A549 (cell line): ENCODE measurements around the gene HPCAL1. TPM values are rescaled to one million over a fixed set of nuclear protein-coding genes. Genes with fewer than 3 reads are reported as not detected.

ENCODE experiments used
- ATAC-seq, 2 experiments: fragments of 200-7000 bp in 1 of 2; fragments of >200 bp in 1 of 2; cut with Nextera tagmentation in 1 of 2; cut with Tn5 transposase in 1 of 2; 3 replicates each; pipeline versions ENCODE4 v1.8.0 to v1.9.1; 2018 to 2020; ENCODE audit warnings: mild to moderate bottlenecking in 1 of 2, moderate library complexity in 1 of 2
- CTCF ChIA-PET: fragments of 300-600 bp; sonication (Branson Sonifier 250); formaldehyde crosslinking; extraction: SDS; loops from one replicate; lab custom pipeline; 2021; ENCODE audit warnings: antibody characterized with exemption, inconsistent platforms; lab: Yijun Ruan, JAX
- POLR2A ChIA-PET: fragments of 350-600 bp; formaldehyde crosslinking; extraction: SDS; loops from one replicate; lab custom pipeline; 2021; ENCODE audit warnings: antibody characterized with exemption, inconsistent platforms; lab: Yijun Ruan, JAX
- DNase-seq, 2 experiments: peaks; one replicate each; pipeline versions ENCODE4 v3.0.0 to v3.0.0-alpha.2; 2011 to 2016; ENCODE audit warnings: low read depth in 1 of 2, low spot score in 1 of 2
- FAIRE-seq: peaks from 2 replicates; lab custom pipeline; 2011; peaks lifted over from hg19 to GRCh38; lab: Jason Lieb, UNC
- H3K27ac ChIP-seq, 2 experiments: fragments of >200 bp; sonication (Bioruptor Twin); formaldehyde crosslinking; 3 replicates each; pipeline ENCODE4 v1.5.1; 2016 to 2017
- H3K4me1 ChIP-seq: fragments of >200 bp; sonication (Bioruptor Twin); formaldehyde crosslinking; 3 replicates; pipeline ENCODE4 v1.6.1; 2016
- H3K4me2 ChIP-seq: fragments of >200 bp; sonication (Bioruptor Twin); formaldehyde crosslinking; 3 replicates; pipeline ENCODE4 v1.6.1; 2016
- H3K4me3 ChIP-seq: fragments of >200 bp; sonication (Bioruptor Twin); formaldehyde crosslinking; 3 replicates; pipeline ENCODE4 v1.5.1; 2016
- H3K9me3 ChIP-seq: fragments of >200 bp; sonication (Bioruptor Twin); formaldehyde crosslinking; 3 replicates; pipeline ENCODE4 v1.6.1; 2016
- CBX2 ChIP-seq: fragments of 200-600 bp; sonication (generic); IDR thresholded peaks from 2 replicates; pipeline ENCODE4 v1.6.1; 2016; ENCODE audit warnings: low read depth, mild to moderate bottlenecking, borderline replicate concordance
- EHF ChIP-seq: fragments of 250-450 bp; sonication (Bioruptor Pico); IDR thresholded peaks from 2 replicates; pipeline ENCODE4 v1.5.0; 2020; ENCODE audit warnings: mild to moderate bottlenecking
- EHMT2 ChIP-seq: fragments of 200-600 bp; sonication (generic); IDR thresholded peaks from 2 replicates; pipeline ENCODE4 v1.6.1; 2016; ENCODE audit warnings: antibody characterized with exemption, low read depth, mild to moderate bottlenecking, moderate library complexity
- FOSB ChIP-seq: fragments of 250-450 bp; sonication (Bioruptor Pico); IDR thresholded peaks from 2 replicates; pipeline ENCODE4 v1.5.0; 2020; ENCODE audit warnings: mild to moderate bottlenecking, moderate library complexity
- FOSL2 ChIP-seq, 2 experiments: fragments of 450-650 bp in 1 of 2; fragments of >200 bp in 1 of 2; sonication (Bioruptor Twin) in 1 of 2; formaldehyde crosslinking; IDR thresholded peaks; 2 replicates each; pipeline versions ENCODE4 v1.5.0 to v1.6.1; 2016 to 2020; ENCODE audit warnings: mild to moderate bottlenecking in 1 of 2, moderate library complexity in 1 of 2
- HDAC2 ChIP-seq: fragments of 200-600 bp; sonication (generic); IDR thresholded peaks from 2 replicates; pipeline ENCODE4 v1.6.1; 2016
- HEYL ChIP-seq: fragments of 250-450 bp; sonication (Bioruptor Pico); IDR thresholded peaks from 2 replicates; pipeline ENCODE4 v1.8.0; 2021; ENCODE audit warnings: mild to moderate bottlenecking, moderate library complexity
- HOXA7 ChIP-seq: fragments of 250-450 bp; sonication (Bioruptor Pico); IDR thresholded peaks from 2 replicates; pipeline ENCODE4 v1.5.0; 2020; ENCODE audit warnings: mild to moderate bottlenecking, moderate library complexity
- HOXB5 ChIP-seq: fragments of 250-450 bp; sonication (Bioruptor Pico); IDR thresholded peaks from 2 replicates; pipeline ENCODE4 v1.5.0; 2020; ENCODE audit warnings: mild to moderate bottlenecking, moderate library complexity
- JUN ChIP-seq, 2 experiments: fragments of >200 bp; sonication (Bioruptor Twin); formaldehyde crosslinking; IDR thresholded peaks; 2 replicates in 1 of 2; 3 replicates in 1 of 2; pipeline ENCODE4 v1.6.1; 2016 to 2017
- KDM5A ChIP-seq: fragments of 200-600 bp; sonication (generic); IDR thresholded peaks from 2 replicates; pipeline ENCODE4 v1.6.1; 2016; ENCODE audit warnings: antibody characterized with exemption, mild to moderate bottlenecking
- MYC ChIP-seq: IDR thresholded peaks from 2 replicates; pipeline ENCODE4 v1.6.1; 2012; ENCODE audit warnings: mild to moderate bottlenecking, inconsistent platforms, low read length, improper control_type of control experiment, borderline replicate concordance
- NFE2L2 ChIP-seq: fragments of 150-350 bp; conservative IDR thresholded peaks from 2 replicates; pipeline ENCODE4 v1.6.1; 2014; ENCODE audit warnings: low read length
- NR3C1 ChIP-seq: fragments of >200 bp; sonication (Bioruptor Twin); formaldehyde crosslinking; IDR thresholded peaks from 3 replicates; pipeline ENCODE4 v1.6.1; 2017
- POLR2A ChIP-seq: IDR thresholded peaks from 2 replicates; pipeline ENCODE4 v1.6.1; 2012; ENCODE audit warnings: mild to moderate bottlenecking, low read length
- RAD21 ChIP-seq, 2 experiments: fragments of >200 bp in 1 of 2; sonication (Bioruptor Twin) in 1 of 2; formaldehyde crosslinking in 1 of 2; IDR thresholded peaks in 1 of 2; conservative IDR thresholded peaks in 1 of 2; 2 replicates in 1 of 2; 3 replicates in 1 of 2; pipeline ENCODE4 v1.6.1; 2012 to 2018; ENCODE audit warnings: inconsistent platforms in 1 of 2
- RFX5 ChIP-seq: fragments of 450-650 bp; IDR thresholded peaks from 2 replicates; pipeline ENCODE4 v1.7.1; 2014; ENCODE audit warnings: antibody characterized with exemption, mild to moderate bottlenecking, moderate library complexity
- RNF2 ChIP-seq: fragments of 200-600 bp; sonication (generic); IDR thresholded peaks from 2 replicates; pipeline ENCODE4 v1.6.1; 2016; ENCODE audit warnings: low read depth, mild to moderate bottlenecking, antibody characterized with exemption, moderate library complexity, borderline replicate concordance
- TP53 ChIP-seq: fragments of 250-450 bp; sonication (Bioruptor Pico); IDR thresholded peaks from 2 replicates; pipeline ENCODE4 v1.5.0; 2021; ENCODE audit warnings: mild to moderate bottlenecking, moderate library complexity
- ZC3H11A ChIP-seq: fragments of 450-650 bp; IDR thresholded peaks from 2 replicates; pipeline ENCODE4 v1.6.1; 2014; ENCODE audit warnings: antibody characterized with exemption, mild to moderate bottlenecking
- ZFP36 ChIP-seq: fragments of 450-650 bp; IDR thresholded peaks from 2 replicates; pipeline ENCODE4 v1.6.1; 2014; ENCODE audit warnings: borderline replicate concordance; ENCODE audit not compliant: partially characterized antibody
- ZSCAN20 ChIP-seq: fragments of 250-450 bp; sonication (Bioruptor Pico); IDR thresholded peaks from 2 replicates; pipeline ENCODE4 v1.8.0; 2022; ENCODE audit warnings: mild to moderate bottlenecking, moderate library complexity
- WGBS: methylation state at CpG from one replicate; pipeline ENCODE4 v1.1.6; 2017; ENCODE audit errors: missing lambda C conversion rate; 5-methylcytosine and 5-hydroxymethylcytosine counted together
- polyA plus RNA-seq, 4 experiments: library from polyadenylated mRNA; depleted of rRNA in 3 of 4; stranded (reverse); fragments of >200 nt; fragmentation: RNase III in 1 of 4; extraction: RNeasy Plus Mini Kit Qiagen cat#74134 plus additional on column Dnase treatment in 1 of 4; gene quantifications; 2 replicates in 3 of 4; 3 replicates in 1 of 4; pipeline ENCODE4 v1.2.3, GENCODE V29; 2011 to 2017
- TF ChIP-seq, protein P1 (sequence below): IDR thresholded peaks from 2 replicates; pipeline ENCODE4 v1.6.1; 2012
- TF ChIP-seq, protein P2 (sequence below): fragments of 250-450 bp; sonication (Bioruptor Pico); IDR thresholded peaks from 2 replicates; pipeline ENCODE4 v1.5.0; 2021; ENCODE audit warnings: mild to moderate bottlenecking, moderate library complexity, borderline replicate concordance

The HPCAL1 gene
- polyA plus RNA-seq, 2 of the 4 experiments (the other 2 are of a cell fraction): 44.4 to 66.4 TPM

DNA sequence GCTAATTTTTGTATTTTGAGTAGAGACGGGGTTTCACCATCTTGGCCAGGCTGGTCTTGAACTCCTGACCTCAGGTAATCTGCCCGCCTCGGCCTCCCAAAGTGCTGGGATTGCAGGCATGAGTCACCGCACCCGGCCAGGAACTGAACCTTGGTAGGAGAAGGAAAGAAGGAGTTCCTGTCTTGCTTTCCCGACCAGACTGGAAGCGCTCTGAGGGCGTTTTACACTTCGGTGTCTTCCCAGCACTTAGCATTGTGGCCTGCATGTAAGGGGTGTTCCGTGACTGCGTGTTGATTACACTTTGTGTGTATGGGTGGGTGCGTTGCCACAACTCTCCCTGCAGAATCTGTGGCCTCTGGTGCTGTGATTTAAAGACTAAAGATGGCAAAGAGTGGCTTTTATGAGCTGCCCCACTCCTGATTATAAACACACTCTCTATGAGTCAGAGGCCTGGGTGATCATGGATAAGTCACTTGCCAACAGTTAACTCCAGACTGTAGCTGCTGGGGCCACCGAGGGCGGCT, 99.4 kb downstream of the HPCAL1 start (continued):
- TF ChIP-seq, protein P1, sequence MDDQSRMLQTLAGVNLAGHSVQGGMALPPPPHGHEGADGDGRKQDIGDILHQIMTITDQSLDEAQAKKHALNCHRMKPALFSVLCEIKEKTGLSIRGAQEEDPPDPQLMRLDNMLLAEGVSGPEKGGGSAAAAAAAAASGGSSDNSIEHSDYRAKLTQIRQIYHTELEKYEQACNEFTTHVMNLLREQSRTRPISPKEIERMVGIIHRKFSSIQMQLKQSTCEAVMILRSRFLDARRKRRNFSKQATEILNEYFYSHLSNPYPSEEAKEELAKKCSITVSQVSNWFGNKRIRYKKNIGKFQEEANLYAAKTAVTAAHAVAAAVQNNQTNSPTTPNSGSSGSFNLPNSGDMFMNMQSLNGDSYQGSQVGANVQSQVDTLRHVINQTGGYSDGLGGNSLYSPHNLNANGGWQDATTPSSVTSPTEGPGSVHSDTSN: no peak
- TF ChIP-seq EHF (no peak), ZSCAN20 (no peak), HOXA7 (CRISPR knock-in tag) (no peak), ZC3H11A (no peak)
- TF ChIP-seq, all 56 proteins: peak for 7

DNA sequence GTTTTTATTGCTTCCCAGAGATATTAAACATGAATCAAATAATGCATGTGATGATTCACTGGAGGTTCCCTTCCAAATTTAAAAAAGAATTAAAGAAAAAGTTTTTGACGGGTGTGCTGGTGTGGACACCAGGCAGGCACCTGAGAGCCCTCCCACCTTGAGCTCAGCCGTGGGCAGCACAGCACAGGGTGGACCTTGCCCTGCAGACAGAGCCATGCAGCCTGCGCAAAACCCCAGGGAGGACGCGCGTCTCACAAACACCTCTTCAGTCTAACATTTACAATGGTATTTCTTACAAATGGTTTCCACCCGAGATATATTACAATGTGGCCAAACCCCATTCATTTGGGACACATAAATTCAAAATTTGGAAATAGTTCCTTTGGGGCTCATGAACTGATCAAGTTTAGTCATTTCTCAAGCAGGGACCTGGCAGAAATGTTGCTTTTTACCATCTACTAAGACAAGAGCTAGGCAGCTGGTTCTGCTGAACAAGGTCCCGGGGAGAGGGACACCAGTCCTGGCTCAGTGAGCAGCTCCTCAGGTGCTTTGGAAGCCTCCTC, 100.0 kb downstream of the HPCAL1 start:
- Histone ChIP-seq H3K4me2 (peak overlapping the region; percentile 38), H3K4me3 (no peak overlapping the region), H3K27ac (peak overlapping the region; percentile 93 to 95), H3K9me3 (no peaks in the 10 kb centered on the region), H3K4me1 (peaks cover 83% of the 10 kb centered on the region)
- 64% methylated on average over 8 of the region's 8 CpGs for WGBS
- DNase-seq (no peak), FAIRE-seq (no peak), ATAC-seq (no peak)
- ChIA-PET CTCF (interaction anchor here (0.9 to 11.5 kb wide), 11 partner anchors 8 to 278 kb away, joined by 3 to 215 read pairs (median 3); partner anchors contain the start of gene HPCAL1), POLR2A (interaction anchor here (1.2 kb wide), 1 partner anchor 100 kb away, joined by 3 read pairs; the partner anchor contains the start of gene HPCAL1)
- TF ChIP-seq MYC (0 out of 2 replicates have a peak, but pooled peaks have one; percentile 36), NR3C1 (no peak)

GRCh38 chr2:10404324-10405143, 101.8 kb downstream of the HPCAL1 start:
- H3K9me3 ChIP-seq: no peaks in the 10 kb centered on the region
- CTCF ChIA-PET: interaction anchor here (0.5 to 25.7 kb wide), 15 partner anchors 12 to 313 kb away, joined by 3 to 374 read pairs (median 8); partner anchors contain the start of genes HPCAL1 and RRM2
- ATAC-seq (no peak), DNase-seq (no peak), FAIRE-seq (no peak)
- H3K27ac ChIP-seq: peak overlapping the region; percentile 93 to 95
- TF ChIP-seq HOXB5 (CRISPR knock-in tag): peak; percentile 64; the same call in 1 of the 2 replicates
- TF ChIP-seq TP53 (CRISPR knock-in tag): peak; percentile 4; the same call in 1 of the 2 replicates
- TF ChIP-seq HEYL: peak; percentile 30; the same call in 1 of the 2 replicates
- no peak for TF ChIP-seq RAD21 (conservative IDR thresholded peaks at IDR 0.05 in 1 of 2, IDR thresholded peaks at IDR 0.05 in 1 of 2)
- H3K4me1 ChIP-seq: peaks cover 90% of the 10 kb centered on the region
- WGBS: 87% methylated on average over 19 of the region's 20 CpGs
- POLR2A ChIA-PET: no interaction called here
- H3K4me3 ChIP-seq: no peak overlapping the region
- peak overlapping the region; percentile 92 for H3K4me2 ChIP-seq

DNA sequence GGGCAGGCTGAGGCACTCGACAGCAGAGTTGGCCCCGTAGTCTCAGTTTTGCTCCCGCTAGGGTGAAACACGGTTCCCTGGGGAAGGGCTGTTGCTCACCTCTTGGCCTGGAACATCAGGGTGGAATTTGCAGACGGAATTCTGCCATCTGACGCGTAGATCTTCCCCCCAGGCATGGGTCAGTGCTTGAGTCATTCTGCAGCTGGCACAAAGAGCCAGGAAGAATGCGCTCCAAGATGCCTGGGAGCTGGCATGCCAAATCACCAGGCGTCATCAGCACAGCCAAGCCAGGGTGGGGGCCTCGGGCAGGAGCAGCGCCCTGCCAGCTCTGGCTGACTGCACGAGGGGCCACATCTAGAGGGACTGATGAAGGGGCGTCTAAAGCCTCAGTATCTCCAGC, 102.7 kb downstream of the HPCAL1 start:
- Histone ChIP-seq H3K4me2 (peak overlapping the region; percentile 92), H3K27ac (peak overlapping the region; percentile 93 to 95), H3K4me3 (no peak overlapping the region), H3K9me3 (no peaks in the 10 kb centered on the region), H3K4me1 (peaks cover 90% of the 10 kb centered on the region)
- WGBS: 2% methylated on average over 10 of the region's 13 CpGs
- POLR2A ChIA-PET: interaction anchor here (1.0 kb wide), 1 partner anchor 135 kb away, joined by 4 read pairs; no protein-coding TSS in a partner anchor
- peak; percentile 96 for FAIRE-seq
- ATAC-seq: peak; percentile 65 to 72
- CTCF ChIA-PET: interaction anchor here (0.5 to 25.7 kb wide), 15 partner anchors 8 to 313 kb away, joined by 3 to 374 read pairs (median 8); partner anchors contain the start of genes HPCAL1 and RRM2
- DNase-seq: peak; percentile 96 to 99
- TF ChIP-seq FOSL2 (IDR thresholded peaks at IDR 0.05): peak; percentile 84
- peak; percentile 98 for TF ChIP-seq FOSL2 (CRISPR knock-in tag; IDR thresholded peaks at IDR 0.05)
- TF ChIP-seq CBX2: no peak
- no peak for TF ChIP-seq ZSCAN20
- TF ChIP-seq EHMT2: no peak
- no peak for TF ChIP-seq ZFP36
- TF ChIP-seq RFX5: no peak
- no peak for TF ChIP-seq RNF2
- no peak for TF ChIP-seq FOSB
- TF ChIP-seq, protein P2, sequence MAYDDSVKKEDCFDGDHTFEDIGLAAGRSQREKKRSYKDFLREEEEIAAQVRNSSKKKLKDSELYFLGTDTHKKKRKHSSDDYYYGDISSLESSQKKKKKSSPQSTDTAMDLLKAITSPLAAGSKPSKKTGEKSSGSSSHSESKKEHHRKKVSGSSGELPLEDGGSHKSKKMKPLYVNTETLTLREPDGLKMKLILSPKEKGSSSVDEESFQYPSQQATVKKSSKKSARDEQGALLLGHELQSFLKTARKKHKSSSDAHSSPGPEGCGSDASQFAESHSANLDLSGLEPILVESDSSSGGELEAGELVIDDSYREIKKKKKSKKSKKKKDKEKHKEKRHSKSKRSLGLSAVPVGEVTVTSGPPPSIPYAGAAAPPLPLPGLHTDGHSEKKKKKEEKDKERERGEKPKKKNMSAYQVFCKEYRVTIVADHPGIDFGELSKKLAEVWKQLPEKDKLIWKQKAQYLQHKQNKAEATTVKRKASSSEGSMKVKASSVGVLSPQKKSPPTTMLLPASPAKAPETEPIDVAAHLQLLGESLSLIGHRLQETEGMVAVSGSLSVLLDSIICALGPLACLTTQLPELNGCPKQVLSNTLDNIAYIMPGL (CRISPR knock-in tag): no peak
- TF ChIP-seq JUN (IDR thresholded peaks at IDR 0.05): peak; percentile 76 to 92
- TF ChIP-seq NR3C1: no peak
- no peak for TF ChIP-seq HDAC2
- no peak for TF ChIP-seq KDM5A
- TF ChIP-seq HOXA7 (CRISPR knock-in tag): no peak
- TF ChIP-seq NFE2L2: no peak
- no peak for TF ChIP-seq POLR2A
